BLaER1 treated with 17β-estradiol and CSF1 and Interleukin-3, amounts not matched to agents 10 nM and 100 nM (cell line): ENCODE measurements around the gene CD248.
A peak's percentile ranks its signal among the peaks of the same experiment; 100 is the strongest.
"Not testable (repeated sequence)": the region's sequence is repeated elsewhere in the genome, so short reads cannot be mapped to it uniquely, and the experiment has no call there.

ENCODE experiments used
- H3K27ac ChIP-seq, 11 experiments: shearing (Covaris generic); formaldehyde crosslinking; 2 replicates each; pipeline ENCODE4 v1.8.1; 2022
- H3K27me3 ChIP-seq, 11 experiments: shearing (Covaris generic); formaldehyde crosslinking; 2 replicates each; pipeline ENCODE4 v1.8.1; 2022
- H3K36me3 ChIP-seq, 11 experiments: shearing (Covaris generic); formaldehyde crosslinking; 2 replicates each; pipeline ENCODE4 v1.8.1; 2022
- H3K4me1 ChIP-seq, 10 experiments: shearing (Covaris generic); formaldehyde crosslinking; 2 replicates each; pipeline ENCODE4 v1.8.1; 2022
- H3K4me2 ChIP-seq, 11 experiments: shearing (Covaris generic); formaldehyde crosslinking; 2 replicates each; pipeline ENCODE4 v1.8.1; 2022
- H3K4me3 ChIP-seq, 10 experiments: shearing (Covaris generic); formaldehyde crosslinking; 2 replicates each; pipeline ENCODE4 v1.8.1; 2022
- H3K9ac ChIP-seq, 11 experiments: shearing (Covaris generic); formaldehyde crosslinking; 2 replicates each; pipeline ENCODE4 v1.8.1; 2022
- H3K9me3 ChIP-seq, 11 experiments: shearing (Covaris generic); formaldehyde crosslinking; replicated peaks in 1 of 11; 2 replicates each; pipeline ENCODE4 v1.8.1; 2022
- H4K20me1 ChIP-seq, 11 experiments: shearing (Covaris generic); formaldehyde crosslinking; 2 replicates each; pipeline ENCODE4 v1.8.1; 2022
- Cebpa-rat ChIP-seq, 11 experiments: shearing (Covaris generic); IDR thresholded peaks; 2 replicates each; pipeline ENCODE4 v1.8.1; 2022

Gene CD248

GRCh38 chr11:66314561-66315497 lies 2.0 kb downstream of the CD248 start:
- no peaks in the 10 kb centered on the region for H3K36me3 ChIP-seq
- H4K20me1 ChIP-seq: peaks cover 0 to 32% (median 12%) of the 10 kb centered on the region in 11 experiments; a peak in 12 of 22 replicates
- H3K4me2 ChIP-seq: peak overlapping the region; percentile 98 to 100 (median 100)
- no peak for TF ChIP-seq Cebpa-rat (IDR thresholded peaks at IDR 0.05)
- peak overlapping the region; percentile 52 to 80 (median 69) for H3K4me3 ChIP-seq
- H3K9ac ChIP-seq: peak overlapping the region; percentile 81 to 92 (median 87)
- peaks cover 63 to 86% (median 80%) of the 10 kb centered on the region in 10 experiments for H3K4me1 ChIP-seq
- peak overlapping the region; percentile 73 to 98 (median 94); a peak in 21 of 22 replicates for H3K27ac ChIP-seq
- no peaks in the 10 kb centered on the region for H3K27me3 ChIP-seq
- H3K9me3 ChIP-seq: peaks cover 0 to 11% (median 5%) of the 10 kb centered on the region in 11 experiments; a peak in 14 of 22 replicates

- H3K36me3 ChIP-seq: no peaks in the 10 kb centered on the region
- peak overlapping the region; percentile 81 to 92 (median 87) for H3K9ac ChIP-seq
- peak overlapping the region; percentile 98 to 100 (median 100) for H3K4me2 ChIP-seq
- H4K20me1 ChIP-seq: peaks cover 0 to 32% (median 12%) of the 10 kb centered on the region in 11 experiments; a peak in 12 of 22 replicates
- no peak for TF ChIP-seq Cebpa-rat (IDR thresholded peaks at IDR 0.05)
- peaks cover 61 to 87% (median 77%) of the 10 kb centered on the region in 10 experiments for H3K4me1 ChIP-seq
- peak overlapping the region; percentile 52 to 80 (median 69) for H3K4me3 ChIP-seq
- H3K27me3 ChIP-seq: no peaks in the 10 kb centered on the region
- peak overlapping the region; percentile 73 to 98 (median 94); a peak in 21 of 22 replicates for H3K27ac ChIP-seq
- H3K9me3 ChIP-seq: peaks cover 0 to 4% (median 0%) of the 10 kb centered on the region in 11 experiments; a peak in 5 of 22 replicates
These were observed 2.7 kb downstream of the CD248 start for GRCh38 chr11:66314186-66314501.

- Histone ChIP-seq H3K27me3 (no peaks in the 10 kb centered on the region), H3K9me3 (no peaks in the 10 kb centered on the region), H4K20me1 (peaks cover 0 to 32% (median 12%) of the 10 kb centered on the region in 11 experiments; a peak in 12 of 22 replicates), H3K36me3 (no peaks in the 10 kb centered on the region), H3K4me3 (peak overlapping the region; percentile 52 to 80 (median 69)), H3K27ac (peak overlapping the region; percentile 73 to 98 (median 94)), H3K4me1 (peaks cover 55 to 81% (median 71%) of the 10 kb centered on the region in 10 experiments), H3K9ac (peak overlapping the region; percentile 81 to 92 (median 87)), H3K4me2 (peak overlapping the region; percentile 98 to 100 (median 100))
- TF ChIP-seq Cebpa-rat (IDR thresholded peaks at IDR 0.05): no peak
These were observed 3.3 kb downstream of the CD248 start for GRCh38 chr11:66313321-66314185.

GRCh38 chr11:66312549-66313320 lies 4.1 kb downstream of the CD248 start:
- Histone ChIP-seq H4K20me1 (peaks cover 0 to 32% (median 12%) of the 10 kb centered on the region in 11 experiments; a peak in 12 of 22 replicates), H3K4me3 (peak overlapping the region; percentile 60 to 80 (median 69)), H3K27ac (peak overlapping the region; percentile 73 to 98 (median 94)), H3K9ac (peak overlapping the region; percentile 81 to 92 (median 87)), H3K36me3 (no peaks in the 10 kb centered on the region), H3K9me3 (no peaks in the 10 kb centered on the region), H3K4me1 (peaks cover 47 to 73% (median 63%) of the 10 kb centered on the region in 10 experiments), H3K4me2 (peak overlapping the region; percentile 98 to 100 (median 100)), H3K27me3 (no peaks in the 10 kb centered on the region)
- no peak for TF ChIP-seq Cebpa-rat (IDR thresholded peaks at IDR 0.05)

GRCh38 chr11:66311965-66312548 lies 4.8 kb downstream of the CD248 start:
- Histone ChIP-seq H3K9me3 (no peaks in the 10 kb centered on the region), H3K27ac (peak overlapping the region; percentile 33 to 82 (median 72); a peak in 21 of 22 replicates), H3K9ac (peak overlapping the region; percentile 64 to 80 (median 75)), H4K20me1 (peaks cover 0 to 32% (median 12%) of the 10 kb centered on the region in 11 experiments; a peak in 12 of 22 replicates), H3K4me2 (peak overlapping the region; percentile 64 to 89 (median 77)), H3K27me3 (no peaks in the 10 kb centered on the region), H3K36me3 (no peaks in the 10 kb centered on the region), H3K4me1 (peaks cover 40 to 67% (median 57%) of the 10 kb centered on the region in 10 experiments), H3K4me3 (peak overlapping the region; percentile 55 to 72 (median 60))
- TF ChIP-seq Cebpa-rat (IDR thresholded peaks at IDR 0.05): no peak

- Histone ChIP-seq H3K27ac (peak overlapping the region; percentile 33 to 82 (median 72); a peak in 21 of 22 replicates), H3K4me2 (peak overlapping the region; percentile 64 to 89 (median 77)), H3K36me3 (no peaks in the 10 kb centered on the region), H3K9me3 (no peaks in the 10 kb centered on the region), H3K9ac (peak overlapping the region; percentile 64 to 80 (median 75)), H3K27me3 (no peaks in the 10 kb centered on the region), H4K20me1 (peaks cover 0 to 29% (median 10%) of the 10 kb centered on the region in 11 experiments; a peak in 12 of 22 replicates), H3K4me1 (peaks cover 36 to 63% (median 54%) of the 10 kb centered on the region in 10 experiments), H3K4me3 (peak overlapping the region; percentile 55 to 72 (median 60))
- no peak for TF ChIP-seq Cebpa-rat (IDR thresholded peaks at IDR 0.05)
These were observed 5.3 kb downstream of the CD248 start for GRCh38 chr11:66311470-66311964.

GRCh38 chr11:66310803-66311440 lies 5.9 kb downstream of the CD248 start:
- H3K4me1 ChIP-seq: peaks cover 30 to 57% (median 48%) of the 10 kb centered on the region in 10 experiments
- peaks cover 0 to 23% (median 7%) of the 10 kb centered on the region in 11 experiments; a peak in 12 of 22 replicates for H4K20me1 ChIP-seq
- H3K27me3 ChIP-seq, H3K9me3 ChIP-seq, H3K4me3 ChIP-seq, H3K36me3 ChIP-seq: not testable (repeated sequence)
- peak overlapping the region in 10 of 11 experiments; percentile 64 to 89 (median 76); a peak in 18 of 22 replicates for H3K4me2 ChIP-seq
- H3K27ac ChIP-seq: peak overlapping the region in 1 of 11 experiments; percentile 17; a peak in 2 of 22 replicates
- H3K9ac ChIP-seq: peak overlapping the region in 10 of 11 experiments; percentile 64 to 80 (median 75); a peak in 12 of 22 replicates
